Measurements from ENCODE around the gene RAB3A. TPM values are rescaled to one million over a fixed set of nuclear protein-coding genes. Genes with fewer than 3 reads are reported as not detected.

Gene RAB3A
- total RNA-seq, 1 experiment from 2014 or later: 1.0 TPM

GRCh38 chr19:18194181-18194530 is 9.7 kb downstream of the RAB3A start:
- DNase-seq (ENCODE audit: low read depth, low spot score) (no peak), ATAC-seq (no peak)
- peaks cover 7% of the 10 kb centered on the region for H3K4me1 ChIP-seq (ENCODE audit: control insufficient read depth, insufficient read depth, low read length)
- intact Hi-C loops (cut with micrococcal nuclease; ENCODE audit: unreplicated experiment): no loop called here
- H3K27ac ChIP-seq (ENCODE audit: low read length): no peak overlapping the region
- TF ChIP-seq SIN3A (IDR thresholded peaks at IDR 0.05; ENCODE audit: borderline replicate concordance, insufficient read depth, low read depth, low read length) (no peak), POLR2AphosphoS5 (IDR thresholded peaks at IDR 0.05; ENCODE audit: low read depth, low read length) (no peak), REST (IDR thresholded peaks at IDR 0.05; ENCODE audit: insufficient read depth in 1 of 2, low read depth in 2 of 2, low read length in 1 of 2) (no peak), TCF7L2 (IDR thresholded peaks at IDR 0.05; ENCODE audit: low read depth, low read length) (no peak)
- H3K36me3 ChIP-seq (ENCODE audit: control insufficient read depth, insufficient read depth, low read length): no peaks in the 10 kb centered on the region; the same call in 1 of the 2 replicates
- in situ Hi-C loops (cut with HindIII; ENCODE audit: low pct_unique_long_range_greater_than_20kb, low sequenced_read_pairs): no loop called here
- TSS peak; percentile 83 for BruUV-seq (replicated peaks)
- ChIA-PET POLR2A (no interaction called here), CTCF (no interaction called here)
- H3K9me3 ChIP-seq (ENCODE audit: control insufficient read depth, insufficient read depth, low read depth, low read length): no peaks in the 10 kb centered on the region
- H3K27me3 ChIP-seq (ENCODE audit: control insufficient read depth, insufficient read depth, low read length): no peaks in the 10 kb centered on the region
- peak overlapping the region; percentile 66 to 73 for H3K4me3 ChIP-seq (ENCODE audit: low read depth in 2 of 2, low read length in 2 of 2)

GRCh38 chr19:18193388-18194180 is 10.3 kb downstream of the RAB3A start:
- TF ChIP-seq REST (IDR thresholded peaks at IDR 0.05; ENCODE audit: insufficient read depth in 1 of 2, low read depth in 2 of 2, low read length in 1 of 2): no peak
- TF ChIP-seq CTCF (IDR thresholded peaks at IDR 0.05): no peak
- TF ChIP-seq SIN3A (IDR thresholded peaks at IDR 0.05; ENCODE audit: borderline replicate concordance, insufficient read depth, low read depth, low read length): no peak
- TF ChIP-seq POLR2AphosphoS5 (IDR thresholded peaks at IDR 0.05; ENCODE audit: low read depth, low read length): no peak
- no peak for TF ChIP-seq TCF7L2 (IDR thresholded peaks at IDR 0.05; ENCODE audit: low read depth, low read length)
- ChIA-PET CTCF (no interaction called here), POLR2A (interaction anchor here (0.6 kb wide), 2 partner anchors 13 to 159 kb away, joined by 3 to 5 read pairs; no protein-coding TSS in a partner anchor)
- ATAC-seq (no peak), DNase-seq (ENCODE audit: low read depth, low spot score) (no peak)
- no peaks in the 10 kb centered on the region; the same call in 1 of the 2 replicates for H3K36me3 ChIP-seq (ENCODE audit: control insufficient read depth, insufficient read depth, low read length)
- no peaks in the 10 kb centered on the region for H3K9me3 ChIP-seq (ENCODE audit: control insufficient read depth, insufficient read depth, low read depth, low read length)
- H3K4me1 ChIP-seq (ENCODE audit: control insufficient read depth, insufficient read depth, low read length): peaks cover 7% of the 10 kb centered on the region
- peak overlapping the region; percentile 54 for H3K27ac ChIP-seq (ENCODE audit: low read length)
- H3K4me3 ChIP-seq (ENCODE audit: low read depth in 2 of 2, low read length in 2 of 2): peak overlapping the region; percentile 66 to 73
- H3K27me3 ChIP-seq (ENCODE audit: control insufficient read depth, insufficient read depth, low read length): no peaks in the 10 kb centered on the region
- BruUV-seq (replicated peaks): no TSS peak
- intact Hi-C loops (cut with micrococcal nuclease; ENCODE audit: unreplicated experiment) (no loop called here), in situ Hi-C loops (cut with HindIII; ENCODE audit: low pct_unique_long_range_greater_than_20kb, low sequenced_read_pairs) (no loop called here)

All from Panc1 (cell line).